Measurements from ENCODE around the gene KMT2E. TPM values are rescaled to one million over a fixed set of nuclear protein-coding genes. Genes with fewer than 3 reads are reported as not detected.

KMT2E gene
- total and polyA plus RNA-seq, 11 donors, result 17.0 to 59.5 (median 44.3) TPM

DNA sequence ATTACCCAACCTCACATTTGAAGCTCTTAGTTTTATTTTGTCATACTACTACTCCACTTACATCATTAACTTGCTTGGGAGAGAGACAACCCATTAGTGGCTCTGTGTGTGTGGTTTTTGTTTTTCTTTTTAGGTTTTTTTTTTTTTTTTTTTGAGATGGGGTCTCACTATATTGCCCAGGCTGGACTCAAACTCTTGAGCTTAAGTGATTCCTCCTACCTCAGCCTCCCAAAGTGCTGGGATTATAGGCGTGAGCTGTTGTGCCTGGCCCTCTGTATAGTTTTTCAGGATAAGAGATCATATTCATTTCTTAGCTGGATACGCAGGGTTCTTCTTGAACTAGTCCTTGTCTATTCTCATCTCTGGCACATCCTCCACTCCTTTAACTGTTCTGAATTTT, 41.1 kb downstream of the KMT2E start:
- Histone ChIP-seq H3K4me3 (no peak overlapping the region), H3K27me3 (no peaks in the 10 kb centered on the region), H3K36me3 (peaks cover 0 to 75% (median 31%) of the 10 kb centered on the region in 9 donors), H3K4me1 (peaks cover 0 to 64% (median 41%) of the 10 kb centered on the region in 12 donors), H3K9me3 (no peaks in the 10 kb centered on the region), H3K27ac (no peak overlapping the region)
- intact Hi-C loops (cut with DNase I), result loop anchor here in 2 of 10 donors (5.0 kb wide), 2 partner anchors 38 to 43 kb away; partner anchors contain the start of gene KMT2E (in 1 of the 2)
- TF ChIP-seq CTCF (IDR thresholded peaks at IDR 0.05) (no peak), POLR2A (IDR thresholded peaks at IDR 0.05) (no peak)
- WGBS, 4 donors, result 92 to 97% (median 94%) methylated on average over 2 of the region's 2 CpGs
- no peak for DNase-seq
- ATAC-seq, result no peak

DNA sequence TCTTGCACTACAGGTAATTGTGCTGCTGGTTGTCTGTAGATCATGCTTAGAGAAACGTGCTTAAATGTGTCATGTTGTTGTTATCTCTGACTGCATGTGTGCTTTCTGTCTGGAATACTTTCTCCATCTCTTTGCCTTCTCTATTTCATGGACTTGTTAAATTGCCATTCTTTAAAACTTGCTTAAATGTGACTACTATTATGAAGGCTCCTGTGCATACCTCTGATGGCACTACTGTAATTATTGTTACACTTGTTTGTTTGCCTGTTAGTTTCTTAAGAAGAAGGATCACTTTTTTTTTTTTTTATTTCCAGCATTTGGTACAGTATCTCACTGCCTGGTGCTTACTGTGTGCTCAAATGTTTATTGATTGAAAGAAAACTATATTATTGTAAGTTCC, 41.6 kb downstream of the KMT2E start:
- Histone ChIP-seq H3K4me1 (peaks cover 0 to 68% (median 44%) of the 10 kb centered on the region in 12 donors), H3K27me3 (no peaks in the 10 kb centered on the region), H3K36me3 (peaks cover 0 to 70% (median 28%) of the 10 kb centered on the region in 9 donors), H3K27ac (no peak overlapping the region), H3K4me3 (no peak overlapping the region), H3K9me3 (no peaks in the 10 kb centered on the region)
- 7 to 32% (median 19%) methylated on average over 1 of the region's 1 CpG for WGBS, 4 donors
- ATAC-seq, result no peak
- intact Hi-C loops (cut with DNase I), result loop anchor here in 2 of 10 donors (5.0 kb wide), 2 partner anchors 38 to 43 kb away; partner anchors contain the start of gene KMT2E (in 1 of the 2)
- TF ChIP-seq POLR2A (IDR thresholded peaks at IDR 0.05) (no peak), CTCF (IDR thresholded peaks at IDR 0.05) (no peak)
- no peak for DNase-seq

DNA sequence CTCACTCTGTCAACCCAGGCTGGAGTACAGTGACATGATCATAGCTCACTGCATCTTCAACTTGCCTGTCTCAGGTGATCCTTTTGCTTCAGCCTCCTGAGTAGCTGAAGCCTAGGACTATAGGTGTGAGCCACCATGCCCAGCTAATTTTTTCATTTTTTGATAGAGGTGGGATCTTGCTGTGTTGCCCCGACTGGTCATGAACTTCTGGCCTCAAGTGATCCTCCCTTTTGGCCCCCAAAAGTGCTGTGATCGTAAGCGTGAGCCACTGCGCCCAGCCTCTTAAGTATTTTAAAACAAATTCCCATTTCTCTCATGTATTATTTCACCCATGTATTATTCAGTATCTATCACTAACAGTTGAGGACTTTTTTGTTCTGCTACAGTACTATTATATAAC, 43.5 kb downstream of the KMT2E start:
- intact Hi-C loops (cut with DNase I), result loop anchor here in 2 of 10 donors (5.0 kb wide), 2 partner anchors 40 to 45 kb away; partner anchors contain the start of gene KMT2E (in 1 of the 2)
- H3K9me3 ChIP-seq, result no peaks in the 10 kb centered on the region
- 79 to 96% (median 91%) methylated on average over 4 of the region's 4 CpGs for WGBS, 4 donors

More for the DNA sequence above, 43.5 kb downstream of the KMT2E start:
- H3K27me3 ChIP-seq, result no peaks in the 10 kb centered on the region
- no peak overlapping the region for H3K27ac ChIP-seq
- peaks cover 0 to 85% (median 60%) of the 10 kb centered on the region in 12 donors for H3K4me1 ChIP-seq
- no peak for ATAC-seq
- DNase-seq, result no peak
- no peak overlapping the region for H3K4me3 ChIP-seq
- TF ChIP-seq CTCF (IDR thresholded peaks at IDR 0.05), result no peak
- no peak for TF ChIP-seq POLR2A (IDR thresholded peaks at IDR 0.05)
- peaks cover 0 to 63% (median 22%) of the 10 kb centered on the region in 9 donors for H3K36me3 ChIP-seq
